AG10803 (cell line): ENCODE measurements around the gene BLOC1S4.
"Not testable (repeated sequence)": the region's sequence is repeated elsewhere in the genome, so short reads cannot be mapped to it uniquely, and the experiment has no call there.

Source experiments
- DNase-seq: peaks from one replicate; pipeline ENCODE4 v3.0.0; 2010; ENCODE audit warnings: low read depth
- H3K4me3 ChIP-seq: 2 replicates; pipeline ENCODE4 v1.5.1; 2011; ENCODE audit warnings: mild to moderate bottlenecking, low read length, control low read depth
- TF ChIP-seq, protein P1 (sequence below): conservative IDR thresholded peaks from 2 replicates; pipeline ENCODE4 v1.5.1; 2011; ENCODE audit warnings: mild to moderate bottlenecking, low read length, control low read depth, inconsistent platforms

The BLOC1S4 gene

DNA sequence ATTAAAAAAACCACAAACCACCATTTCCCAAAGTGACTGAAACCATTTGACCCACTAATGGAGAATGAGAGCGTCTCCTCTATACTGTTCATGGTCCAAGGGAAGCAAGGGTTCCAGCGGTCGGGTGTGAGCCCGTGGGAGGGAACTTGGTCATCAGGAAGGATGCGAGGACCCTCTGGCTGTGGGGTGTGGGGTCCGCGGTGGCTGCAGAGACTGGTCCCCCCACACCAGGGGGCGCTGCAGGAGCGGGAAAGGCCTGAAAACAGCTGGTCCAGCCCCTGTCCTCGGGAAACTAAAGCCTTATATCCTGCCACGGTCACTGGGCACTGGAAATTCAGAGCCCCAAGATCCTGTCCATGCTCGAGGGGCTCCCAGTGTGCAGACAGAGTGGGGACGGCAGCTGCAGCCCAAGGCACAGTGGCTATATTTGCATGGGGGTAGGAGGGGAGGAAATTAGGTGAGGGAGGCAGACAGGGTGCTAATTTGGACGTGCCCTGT, 4.3 kb downstream of the BLOC1S4 start:
- H3K4me3 ChIP-seq = no peak overlapping the region
- peak; percentile 64 for DNase-seq

DNA sequence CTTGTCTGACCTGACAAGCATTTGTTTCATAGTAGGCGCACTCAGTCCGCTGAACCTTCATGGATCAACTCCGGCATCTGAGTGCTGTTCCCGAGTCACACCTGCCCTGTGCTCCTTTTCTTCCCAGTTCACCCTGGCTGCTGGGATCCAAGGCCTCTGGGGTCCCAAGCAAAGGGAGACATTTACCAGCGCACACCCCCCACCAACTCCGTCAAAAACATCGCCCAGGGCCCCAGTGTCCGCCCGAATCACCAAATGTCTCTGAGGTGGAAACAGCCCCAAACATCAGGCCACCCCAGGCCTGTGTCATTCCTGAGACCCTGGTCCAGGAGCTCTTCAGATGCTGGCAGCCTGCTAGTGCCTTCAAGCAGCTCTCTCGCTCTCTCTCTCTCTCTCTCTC, 5.1 kb downstream of the BLOC1S4 start:
- no peak overlapping the region for H3K4me3 ChIP-seq
- TF ChIP-seq, protein P1, sequence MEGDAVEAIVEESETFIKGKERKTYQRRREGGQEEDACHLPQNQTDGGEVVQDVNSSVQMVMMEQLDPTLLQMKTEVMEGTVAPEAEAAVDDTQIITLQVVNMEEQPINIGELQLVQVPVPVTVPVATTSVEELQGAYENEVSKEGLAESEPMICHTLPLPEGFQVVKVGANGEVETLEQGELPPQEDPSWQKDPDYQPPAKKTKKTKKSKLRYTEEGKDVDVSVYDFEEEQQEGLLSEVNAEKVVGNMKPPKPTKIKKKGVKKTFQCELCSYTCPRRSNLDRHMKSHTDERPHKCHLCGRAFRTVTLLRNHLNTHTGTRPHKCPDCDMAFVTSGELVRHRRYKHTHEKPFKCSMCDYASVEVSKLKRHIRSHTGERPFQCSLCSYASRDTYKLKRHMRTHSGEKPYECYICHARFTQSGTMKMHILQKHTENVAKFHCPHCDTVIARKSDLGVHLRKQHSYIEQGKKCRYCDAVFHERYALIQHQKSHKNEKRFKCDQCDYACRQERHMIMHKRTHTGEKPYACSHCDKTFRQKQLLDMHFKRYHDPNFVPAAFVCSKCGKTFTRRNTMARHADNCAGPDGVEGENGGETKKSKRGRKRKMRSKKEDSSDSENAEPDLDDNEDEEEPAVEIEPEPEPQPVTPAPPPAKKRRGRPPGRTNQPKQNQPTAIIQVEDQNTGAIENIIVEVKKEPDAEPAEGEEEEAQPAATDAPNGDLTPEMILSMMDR = no peak
- DNase-seq = no peak

More for the DNA sequence above, 4.3 kb downstream of the BLOC1S4 start:
- TF ChIP-seq, protein P1 = peak; percentile 94

DNA sequence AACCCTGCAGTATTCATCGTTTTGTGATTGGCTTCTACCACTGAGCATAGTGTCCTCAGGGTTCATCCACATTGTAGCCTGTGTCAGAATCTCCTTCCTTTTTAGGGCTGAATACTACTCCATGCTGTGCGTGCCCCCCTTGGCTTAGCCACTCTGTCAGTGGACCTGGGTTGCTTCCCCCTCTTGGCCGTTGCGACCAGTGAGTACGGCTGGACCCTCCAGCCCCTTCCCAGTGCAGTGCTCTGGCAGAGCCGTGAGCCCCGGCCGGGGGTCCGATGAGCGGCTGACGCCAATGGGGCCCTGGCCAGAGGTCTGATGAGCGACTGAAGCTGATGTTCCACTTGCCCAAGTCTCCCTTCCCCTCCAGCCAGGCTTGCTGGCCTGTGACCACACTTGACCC, 6.9 kb downstream of the BLOC1S4 start:
- TF ChIP-seq, protein P1 = no peak
- no peak for DNase-seq
- H3K4me3 ChIP-seq = no peak overlapping the region

DNA sequence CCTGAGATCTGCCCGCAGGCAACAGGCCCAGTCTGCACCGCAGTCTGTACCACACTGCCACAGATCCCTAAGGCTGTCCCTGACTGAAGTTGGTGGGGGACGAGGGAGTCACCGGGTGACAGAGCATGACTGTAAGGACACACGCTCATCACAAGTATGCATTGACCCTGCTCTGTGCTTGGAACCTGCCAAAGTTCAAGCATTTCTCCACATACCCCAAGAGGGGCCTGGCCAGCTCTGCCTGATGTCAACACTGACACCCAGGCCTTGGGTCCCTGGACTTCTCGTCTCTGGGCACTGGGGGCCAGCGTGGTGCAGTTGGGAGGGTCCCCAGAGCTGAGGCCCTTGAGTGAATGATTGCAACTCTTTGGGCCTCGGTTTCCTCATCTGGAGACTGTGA, 7.9 kb downstream of the BLOC1S4 start:
- TF ChIP-seq, protein P1 = no peak
- no peak for DNase-seq
- no peak overlapping the region for H3K4me3 ChIP-seq

DNA sequence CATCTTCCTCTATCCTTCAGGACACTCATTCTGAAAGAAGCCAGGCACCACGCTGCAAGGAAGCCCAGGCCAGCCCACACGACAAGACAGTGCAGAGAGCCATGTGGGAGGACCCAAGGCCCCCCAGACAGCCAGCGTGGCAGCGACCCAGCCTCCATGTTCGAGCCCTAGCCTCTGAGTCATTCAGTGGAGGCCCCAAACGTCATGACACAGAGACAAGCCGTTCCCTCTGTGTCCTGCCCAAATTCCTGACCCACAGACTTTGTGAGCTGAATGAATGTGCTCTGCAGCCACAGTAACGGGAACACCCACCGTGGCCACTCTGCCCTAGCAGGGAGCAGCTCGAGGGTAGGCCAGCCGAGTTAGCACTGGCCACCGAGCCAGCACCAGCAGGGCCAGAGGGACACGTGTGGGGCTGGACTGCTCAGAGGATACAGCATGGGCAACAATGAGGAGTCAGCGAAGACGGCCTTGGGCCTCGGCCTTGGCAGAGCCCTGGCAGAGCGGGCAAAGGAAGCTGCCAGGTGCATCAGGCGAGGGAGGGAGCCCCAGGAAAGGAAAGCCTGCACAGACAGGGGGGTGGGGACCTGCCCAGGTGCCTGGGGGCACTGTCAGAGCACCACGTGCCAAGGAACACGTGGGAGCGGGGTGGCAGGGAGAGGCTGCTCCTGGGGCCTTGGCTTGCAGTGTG, 8.6 kb downstream of the BLOC1S4 start:
- no peak overlapping the region for H3K4me3 ChIP-seq
- TF ChIP-seq, protein P1 = no peak
- DNase-seq = peak; percentile 27

DNA sequence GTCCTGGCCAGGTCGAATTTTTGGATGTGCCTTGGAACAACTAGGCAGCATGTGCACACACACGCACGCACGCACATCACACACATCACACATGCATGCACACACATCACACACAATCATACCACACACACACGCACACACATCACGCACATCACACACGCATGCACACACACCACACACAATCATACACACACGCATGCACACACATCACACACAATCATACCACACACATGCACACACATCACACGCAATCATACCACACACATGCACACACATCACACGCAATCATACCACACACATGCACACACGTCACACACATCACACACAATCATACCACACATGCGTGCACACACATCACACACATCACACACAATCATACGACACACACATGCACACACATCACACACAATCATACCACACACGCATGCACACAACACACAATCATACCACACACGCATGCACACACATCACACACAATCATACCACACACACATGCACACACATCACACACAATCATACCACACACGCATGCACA, 9.5 kb downstream of the BLOC1S4 start:
- DNase-seq, H3K4me3 ChIP-seq: not testable (repeated sequence)

DNA sequence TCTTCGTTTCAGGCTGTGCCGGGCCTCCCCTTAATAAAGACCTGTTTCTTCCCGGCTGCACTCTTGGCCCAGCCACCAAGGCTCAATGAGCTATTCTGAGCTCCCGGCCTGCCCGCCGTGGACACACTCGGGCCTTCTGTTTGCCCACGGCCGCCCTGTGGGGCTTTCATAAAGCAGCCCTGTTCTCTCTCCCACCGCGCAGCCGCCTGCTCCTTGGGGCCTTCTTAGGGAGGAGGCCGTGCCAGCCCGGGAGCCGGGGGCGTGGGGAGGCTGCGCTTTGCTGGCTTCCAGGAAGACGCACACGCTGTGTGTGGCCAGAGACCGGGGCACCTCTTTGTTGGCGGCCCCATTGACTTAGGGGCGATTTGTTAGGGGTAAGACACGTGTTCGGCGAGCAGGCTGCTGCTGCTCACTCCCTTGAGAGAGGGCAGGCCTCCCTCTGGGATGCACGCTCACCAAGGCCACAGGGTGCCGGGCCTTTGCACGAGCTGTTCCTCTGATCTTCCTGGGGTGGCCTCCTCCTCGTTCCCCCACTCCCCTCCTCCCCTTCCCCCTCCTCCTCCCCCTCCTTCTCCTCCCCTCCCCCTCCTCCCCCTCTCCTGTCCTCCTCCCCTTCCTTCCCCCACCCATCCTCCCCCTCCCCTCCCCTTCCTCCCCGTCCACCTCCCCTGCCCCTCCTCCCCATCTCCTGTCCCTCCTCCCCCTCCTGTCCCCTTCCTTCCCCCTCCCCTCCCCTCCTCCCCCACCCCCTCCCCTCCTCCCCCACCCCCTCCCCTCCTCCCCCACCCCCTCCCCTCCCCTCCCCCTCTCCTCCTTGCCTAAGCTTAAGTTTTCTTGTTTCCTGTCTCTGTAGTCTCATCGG, 11.3 kb downstream of the BLOC1S4 start:
- no peak overlapping the region for H3K4me3 ChIP-seq
- TF ChIP-seq, protein P1 = no peak
- DNase-seq = peak; percentile 62
